ENCODE results near the gene CNTN1. TPM values are rescaled to one million over a fixed set of nuclear protein-coding genes. Genes with fewer than 3 reads are reported as not detected.

CNTN1 gene
- total RNA-seq, 1 donor from 2014 or later: 0.46 TPM

GRCh38 chr12:40769846-40770245 lies 77.6 kb downstream of the CNTN1 start:
- TF ChIP-seq CTCF (IDR thresholded peaks at IDR 0.05; ENCODE audit: unreplicated experiment): no peak

GRCh38 chr12:40770781-40771180 lies 78.5 kb downstream of the CNTN1 start:
- DNase-seq (ENCODE audit: low spot score): no peak
- Mint-ChIP-seq H3K4me1 (ENCODE audit: unreplicated experiment) (no peaks in the 10 kb centered on the region), H3K36me3 (ENCODE audit: low read depth, unreplicated experiment) (no peaks in the 10 kb centered on the region), H3K9me3 (ENCODE audit: unreplicated experiment) (no peaks in the 10 kb centered on the region), H3K4me3 (ENCODE audit: unreplicated experiment) (no peak overlapping the region), H3K27me3 (ENCODE audit: unreplicated experiment) (no peaks in the 10 kb centered on the region), H3K27ac (ENCODE audit: unreplicated experiment) (no peak overlapping the region)
- TF ChIP-seq CTCF (IDR thresholded peaks at IDR 0.05; ENCODE audit: unreplicated experiment): no peak

More at GRCh38 chr12:40769846-40770245, 77.6 kb downstream of the CNTN1 start:
- no peaks in the 10 kb centered on the region for H3K4me1 Mint-ChIP-seq (ENCODE audit: unreplicated experiment)
- no peaks in the 10 kb centered on the region for H3K27me3 Mint-ChIP-seq (ENCODE audit: unreplicated experiment)
- no peaks in the 10 kb centered on the region for H3K9me3 Mint-ChIP-seq (ENCODE audit: unreplicated experiment)
- no peak overlapping the region for H3K4me3 Mint-ChIP-seq (ENCODE audit: unreplicated experiment)
- H3K27ac Mint-ChIP-seq (ENCODE audit: unreplicated experiment): no peak overlapping the region
- DNase-seq (ENCODE audit: low spot score): no peak
- H3K36me3 Mint-ChIP-seq (ENCODE audit: low read depth, unreplicated experiment): no peaks in the 10 kb centered on the region

GRCh38 chr12:40775661-40776060 lies 83.4 kb downstream of the CNTN1 start:
- H3K36me3 Mint-ChIP-seq (ENCODE audit: low read depth, unreplicated experiment): no peaks in the 10 kb centered on the region
- H3K4me3 Mint-ChIP-seq (ENCODE audit: unreplicated experiment): no peak overlapping the region
- DNase-seq (ENCODE audit: low spot score): no peak
- no peaks in the 10 kb centered on the region for H3K4me1 Mint-ChIP-seq (ENCODE audit: unreplicated experiment)
- no peak for TF ChIP-seq CTCF (IDR thresholded peaks at IDR 0.05; ENCODE audit: unreplicated experiment)
- no peaks in the 10 kb centered on the region for H3K27me3 Mint-ChIP-seq (ENCODE audit: unreplicated experiment)
- H3K27ac Mint-ChIP-seq (ENCODE audit: unreplicated experiment): no peak overlapping the region
- no peaks in the 10 kb centered on the region for H3K9me3 Mint-ChIP-seq (ENCODE audit: unreplicated experiment)

GRCh38 chr12:40784102-40784501 lies 91.9 kb downstream of the CNTN1 start:
- H3K9me3 Mint-ChIP-seq (ENCODE audit: unreplicated experiment): no peaks in the 10 kb centered on the region

GRCh38 chr12:40788276-40788675 lies 96.0 kb downstream of the CNTN1 start:
- Mint-ChIP-seq H3K4me1 (ENCODE audit: unreplicated experiment) (peaks cover 3% of the 10 kb centered on the region), H3K27me3 (ENCODE audit: unreplicated experiment) (peaks cover 5% of the 10 kb centered on the region), H3K4me3 (ENCODE audit: unreplicated experiment) (no peak overlapping the region), H3K9me3 (ENCODE audit: unreplicated experiment) (no peaks in the 10 kb centered on the region), H3K36me3 (ENCODE audit: low read depth, unreplicated experiment) (no peaks in the 10 kb centered on the region), H3K27ac (ENCODE audit: unreplicated experiment) (no peak overlapping the region)
- TF ChIP-seq CTCF (IDR thresholded peaks at IDR 0.05; ENCODE audit: unreplicated experiment): no peak
- DNase-seq (ENCODE audit: low spot score): no peak

More at GRCh38 chr12:40784102-40784501, 91.9 kb downstream of the CNTN1 start:
- DNase-seq (ENCODE audit: low spot score): no peak
- Mint-ChIP-seq H3K36me3 (ENCODE audit: low read depth, unreplicated experiment) (no peaks in the 10 kb centered on the region), H3K27ac (ENCODE audit: unreplicated experiment) (no peak overlapping the region), H3K27me3 (ENCODE audit: unreplicated experiment) (peaks cover 1% of the 10 kb centered on the region), H3K4me3 (ENCODE audit: unreplicated experiment) (no peak overlapping the region), H3K4me1 (ENCODE audit: unreplicated experiment) (no peaks in the 10 kb centered on the region)
- TF ChIP-seq CTCF (IDR thresholded peaks at IDR 0.05; ENCODE audit: unreplicated experiment): no peak

Data from endothelial cell (in vitro differentiated cells).